Activated CD8-positive, alpha-beta memory T cell treated with anti-CD3 and anti-CD28 coated beads for 48 hours (primary cell): ENCODE results near the gene C1orf56.

Experiments used
- DNase-seq, 3 experiments: peaks; one replicate each; pipeline ENCODE4 v3.0.0-alpha.2; 2020; ENCODE audit warnings: low read depth in 2 of 3, low spot score in 2 of 3

Gene C1orf56, protein sequence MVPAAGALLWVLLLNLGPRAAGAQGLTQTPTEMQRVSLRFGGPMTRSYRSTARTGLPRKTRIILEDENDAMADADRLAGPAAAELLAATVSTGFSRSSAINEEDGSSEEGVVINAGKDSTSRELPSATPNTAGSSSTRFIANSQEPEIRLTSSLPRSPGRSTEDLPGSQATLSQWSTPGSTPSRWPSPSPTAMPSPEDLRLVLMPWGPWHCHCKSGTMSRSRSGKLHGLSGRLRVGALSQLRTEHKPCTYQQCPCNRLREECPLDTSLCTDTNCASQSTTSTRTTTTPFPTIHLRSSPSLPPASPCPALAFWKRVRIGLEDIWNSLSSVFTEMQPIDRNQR

DNA sequence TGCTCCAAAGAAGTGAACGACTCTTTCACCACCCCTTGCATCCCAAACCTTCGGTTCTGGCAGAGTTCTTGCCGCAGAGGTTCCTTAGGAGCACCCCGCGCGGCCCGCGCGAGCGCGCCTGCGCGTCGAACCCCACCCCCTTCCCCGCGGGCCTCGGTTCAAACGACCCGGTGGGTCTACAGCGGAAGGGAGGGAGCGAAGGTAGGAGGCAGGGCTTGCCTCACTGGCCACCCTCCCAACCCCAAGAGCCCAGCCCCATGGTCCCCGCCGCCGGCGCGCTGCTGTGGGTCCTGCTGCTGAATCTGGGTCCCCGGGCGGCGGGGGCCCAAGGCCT is at the start of gene C1orf56:
Gene C1orf56, plus strand, starts transcription at position 161 of the 334 bp plus-strand sequence. Its CDS starts 97 bp downstream, at position 258.
- no peak for DNase-seq

DNA sequence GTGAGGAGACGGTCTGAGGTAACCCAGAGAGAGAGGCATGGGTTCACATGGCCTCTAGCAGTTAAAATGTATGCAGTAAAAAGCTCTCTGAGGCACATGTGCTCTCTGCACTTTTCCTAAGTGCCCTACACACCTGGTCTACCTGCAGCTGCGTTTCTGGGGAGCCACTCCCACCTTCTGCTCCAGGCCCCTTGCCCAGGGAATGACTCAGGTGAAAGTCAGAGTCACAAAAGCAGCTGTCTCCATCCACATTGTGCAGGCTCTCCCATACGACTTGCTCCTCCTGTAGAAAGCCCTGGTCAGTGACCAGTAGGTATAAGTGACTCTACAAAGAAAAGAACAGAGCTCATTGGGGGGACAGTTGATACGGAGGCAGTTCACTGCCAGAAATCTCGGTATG is 49.6 kb upstream of the C1orf56 start:
- no peak for DNase-seq

DNA sequence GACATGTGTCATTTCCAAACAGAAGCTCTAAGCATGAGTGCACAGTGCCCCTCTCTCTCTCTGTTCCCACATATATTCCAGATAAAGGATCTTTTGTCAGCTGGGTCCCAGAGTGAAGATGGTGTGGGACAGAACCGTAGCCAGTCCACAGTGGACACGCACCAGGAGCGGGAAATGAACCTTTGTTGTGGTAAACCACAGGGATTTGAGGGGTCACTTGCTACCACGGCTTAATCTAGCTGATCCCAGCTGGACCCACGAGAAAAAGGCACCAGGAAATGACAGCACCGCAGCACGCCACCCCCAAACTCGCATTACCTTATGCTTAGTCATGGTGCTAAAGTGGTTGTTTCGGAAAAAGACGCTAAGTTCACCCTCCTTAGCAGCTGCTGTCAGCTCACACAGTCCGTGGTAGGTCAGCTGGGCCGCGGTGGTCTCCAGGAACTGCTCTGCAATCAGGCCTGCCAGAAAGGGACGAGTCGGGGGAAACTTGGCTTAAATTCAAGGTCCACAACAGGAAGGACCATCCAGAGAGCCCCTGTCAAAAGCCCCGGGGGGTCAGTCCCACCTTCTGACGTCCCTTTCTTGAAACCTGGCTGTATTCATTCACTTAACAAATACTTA is 48.4 kb upstream of the C1orf56 start:
- no peak for DNase-seq

DNA sequence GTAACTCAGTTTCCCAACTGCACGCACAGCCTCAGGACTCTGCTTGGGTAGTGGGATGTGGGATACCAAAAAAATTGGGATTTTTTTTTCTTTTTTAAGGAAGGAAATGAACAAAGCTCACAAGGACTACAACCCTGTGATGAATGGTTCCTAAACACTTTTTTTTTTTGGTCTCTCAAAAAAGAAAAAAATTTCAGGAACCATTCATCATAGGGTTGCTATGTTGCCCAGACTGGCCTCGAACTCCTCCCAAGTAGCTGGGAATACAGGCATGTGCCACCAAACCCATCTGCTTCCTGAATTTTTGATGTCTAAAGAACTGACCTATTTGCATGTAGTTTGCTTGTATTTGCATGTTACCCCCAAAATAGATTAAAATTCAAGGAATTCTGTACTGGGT is 47.6 kb upstream of the C1orf56 start:
- DNase-seq: no peak

DNA sequence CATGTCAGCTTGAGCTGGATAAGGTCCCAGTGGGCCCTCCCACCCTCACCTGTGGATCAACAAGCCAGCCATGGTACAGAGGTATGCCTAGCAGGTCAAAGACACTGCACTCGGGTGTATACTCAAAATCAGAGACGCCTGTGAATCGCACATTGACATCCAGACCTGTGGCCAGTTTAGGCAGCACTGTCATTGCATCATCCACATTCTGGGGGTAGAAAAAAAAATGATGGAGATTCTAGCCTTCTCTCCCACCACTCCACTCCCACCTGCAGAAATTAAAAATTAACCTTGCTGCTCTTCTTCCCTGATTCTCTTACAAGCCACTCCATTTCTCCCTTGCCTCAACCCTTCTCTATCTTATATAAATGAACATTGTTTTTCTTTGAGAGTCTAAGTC is 47.1 kb upstream of the C1orf56 start:
- DNase-seq: no peak

DNA sequence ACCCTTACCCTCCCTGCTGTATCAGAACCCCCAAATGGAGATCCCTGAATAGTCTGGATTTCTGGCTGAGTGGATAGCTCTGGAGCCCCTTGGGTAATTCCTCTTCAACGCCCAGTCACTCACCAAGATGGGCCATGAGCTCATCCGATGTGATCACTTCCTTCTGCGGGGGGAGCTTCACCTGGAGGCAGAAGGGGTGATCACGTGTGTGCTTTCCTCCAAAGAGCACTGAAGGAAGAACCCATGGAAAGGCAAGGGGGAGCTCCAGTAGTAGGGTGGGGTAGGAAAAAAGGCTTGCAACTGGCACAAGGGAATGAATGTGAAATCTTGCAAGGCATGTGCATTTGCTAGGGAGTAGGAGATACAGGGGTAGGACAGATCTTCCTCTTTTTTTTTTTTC is 45.9 kb upstream of the C1orf56 start:
- no peak for DNase-seq

DNA sequence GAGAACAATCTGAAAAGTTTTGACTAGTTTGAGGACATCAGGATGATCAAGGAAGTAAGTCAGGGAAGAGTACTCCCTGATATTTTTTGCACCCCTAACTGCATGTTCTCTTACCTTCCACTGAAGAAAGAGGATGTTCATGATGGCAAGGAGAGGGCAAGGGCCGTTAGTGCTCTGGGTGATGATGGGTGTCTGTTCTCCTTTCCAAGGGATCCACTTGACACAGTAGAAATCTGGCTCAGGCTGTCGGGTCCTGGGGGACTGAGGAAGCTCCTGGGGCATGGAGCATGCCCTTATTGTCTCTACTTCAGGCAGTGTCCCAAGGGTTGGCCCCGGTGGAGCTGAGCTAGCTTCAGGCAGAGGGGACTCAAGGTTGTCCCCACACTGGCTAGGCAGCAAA is 45.5 kb upstream of the C1orf56 start:
- no peak for DNase-seq

DNA sequence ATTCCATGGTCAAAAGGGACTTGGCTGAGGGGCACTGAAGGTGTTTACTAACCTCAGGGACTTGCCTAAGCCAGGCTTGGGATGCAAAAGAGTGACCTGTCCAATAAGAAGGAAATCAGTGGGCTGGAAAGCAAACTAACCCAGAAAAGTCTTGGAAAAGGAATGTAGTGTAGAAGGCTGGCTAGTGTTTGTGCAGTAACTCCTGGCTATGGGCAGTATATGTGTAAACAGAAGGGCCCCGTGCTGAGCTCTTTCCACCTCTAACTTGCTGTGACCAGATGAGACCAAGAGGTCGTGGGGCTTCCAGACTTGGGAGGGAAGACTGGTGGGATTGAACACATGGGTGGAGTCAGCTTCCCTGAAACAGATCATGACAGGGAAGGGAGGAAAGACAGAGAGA is 44.9 kb upstream of the C1orf56 start:
- DNase-seq: no peak

DNA sequence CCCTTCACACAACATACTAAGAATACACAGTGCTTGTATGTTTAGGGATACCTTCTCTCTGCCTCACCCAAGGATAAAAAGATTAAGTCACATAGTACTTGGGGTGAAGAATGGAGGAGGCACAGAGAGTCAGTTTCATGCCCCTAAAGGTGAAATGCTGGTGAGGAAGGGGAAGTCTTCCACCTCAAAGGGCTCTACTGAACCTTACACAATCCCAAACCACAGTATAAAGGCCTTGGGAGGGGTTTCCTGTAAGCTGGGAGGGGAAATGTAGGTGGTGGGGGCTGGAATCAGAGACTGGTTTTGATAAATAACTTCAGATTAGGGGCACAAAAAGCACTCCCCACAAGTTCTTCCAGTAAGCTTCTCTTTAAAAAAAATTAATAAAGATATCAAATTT is 44.4 kb upstream of the C1orf56 start:
- DNase-seq: no peak

DNA sequence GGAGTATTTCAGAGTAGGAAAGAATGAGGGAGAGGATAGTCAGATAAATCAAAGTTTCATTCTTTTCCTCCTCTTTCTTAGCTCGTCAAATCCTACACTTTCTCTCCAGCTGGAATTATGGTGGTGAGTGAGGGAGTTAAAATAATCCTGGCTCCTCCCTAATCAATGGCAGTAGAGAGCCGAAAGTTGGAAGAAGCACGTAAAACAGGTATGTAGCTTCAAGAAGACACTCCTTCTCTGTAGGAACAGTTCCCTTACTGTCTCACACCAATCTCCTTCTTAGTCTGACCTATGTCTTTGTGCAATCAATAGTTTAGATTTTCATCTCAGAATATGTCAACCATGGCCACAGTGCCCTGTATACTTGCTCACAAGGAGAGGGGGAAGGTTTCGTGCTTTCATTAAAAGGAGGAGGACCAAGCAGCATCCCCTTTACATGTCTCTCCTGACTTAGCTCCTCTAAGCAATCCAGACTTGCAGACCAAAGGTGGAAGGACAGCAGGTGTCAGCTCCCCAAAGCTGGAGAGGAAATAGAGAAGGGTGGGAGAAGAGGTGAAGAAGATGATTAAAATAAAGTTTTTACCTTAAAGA is 41.7 kb upstream of the C1orf56 start:
- no peak for DNase-seq

DNA sequence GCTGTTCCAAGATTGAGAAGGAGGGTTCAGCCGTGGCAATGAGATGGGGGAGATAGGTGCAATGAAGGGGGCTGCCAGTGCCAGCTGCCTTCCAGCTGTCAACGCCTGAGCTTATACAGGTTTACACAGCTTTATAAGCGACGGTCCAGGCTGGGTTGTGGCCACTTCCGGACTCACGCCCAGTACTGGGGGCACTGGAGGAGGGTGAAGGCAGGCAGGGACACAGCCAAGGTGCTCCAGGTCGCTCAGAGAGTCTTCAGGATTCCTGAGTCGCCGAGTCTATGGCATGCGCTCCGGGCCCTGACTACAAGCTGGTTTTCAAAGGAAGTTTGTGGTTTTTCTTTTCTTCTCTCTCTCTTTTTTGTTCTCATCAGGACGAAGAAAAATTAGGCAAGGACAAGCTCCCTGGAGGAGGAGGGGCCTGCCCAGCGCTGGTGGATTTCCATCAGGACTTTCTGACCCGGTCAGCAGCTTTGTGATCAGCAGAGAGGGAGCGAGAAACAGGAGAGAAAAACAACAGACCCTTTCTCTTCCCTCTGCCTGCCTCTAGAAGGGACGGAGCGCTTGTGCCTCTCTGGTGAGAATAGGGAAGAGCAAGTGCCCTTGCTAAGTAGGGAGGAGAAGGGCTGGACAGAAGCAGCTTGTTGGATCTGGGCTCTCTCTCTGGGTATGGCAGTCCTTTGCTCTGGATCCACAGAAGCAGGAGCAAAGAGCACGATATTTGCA is 41.1 kb upstream of the C1orf56 start, which contains the start of gene MINDY1:
Gene MINDY1, minus strand, starts transcription at position 576 of the 726 bp plus-strand sequence. CDS start 4,285 bp downstream, outside the sequence.
- DNase-seq: no peak

DNA sequence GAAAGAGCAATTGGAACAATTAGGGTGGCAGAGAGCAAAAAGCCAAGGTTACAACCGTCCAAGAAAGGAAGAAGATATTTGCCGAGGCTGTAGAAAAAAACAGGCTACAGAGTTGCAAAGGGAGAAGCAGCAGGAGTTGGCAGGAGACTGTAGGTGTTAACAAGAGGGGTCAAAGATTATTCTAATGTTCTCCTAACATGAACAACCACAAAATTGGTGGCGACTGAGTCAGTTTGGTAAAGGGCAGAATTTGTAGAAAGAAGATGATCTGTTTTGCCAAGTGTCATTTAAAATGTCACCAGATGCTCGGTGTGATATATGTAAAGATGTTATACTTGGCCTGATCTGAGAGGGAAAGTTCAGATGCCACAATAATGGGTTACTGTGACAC is 39.7 kb upstream of the C1orf56 start:
- DNase-seq: no peak

DNA sequence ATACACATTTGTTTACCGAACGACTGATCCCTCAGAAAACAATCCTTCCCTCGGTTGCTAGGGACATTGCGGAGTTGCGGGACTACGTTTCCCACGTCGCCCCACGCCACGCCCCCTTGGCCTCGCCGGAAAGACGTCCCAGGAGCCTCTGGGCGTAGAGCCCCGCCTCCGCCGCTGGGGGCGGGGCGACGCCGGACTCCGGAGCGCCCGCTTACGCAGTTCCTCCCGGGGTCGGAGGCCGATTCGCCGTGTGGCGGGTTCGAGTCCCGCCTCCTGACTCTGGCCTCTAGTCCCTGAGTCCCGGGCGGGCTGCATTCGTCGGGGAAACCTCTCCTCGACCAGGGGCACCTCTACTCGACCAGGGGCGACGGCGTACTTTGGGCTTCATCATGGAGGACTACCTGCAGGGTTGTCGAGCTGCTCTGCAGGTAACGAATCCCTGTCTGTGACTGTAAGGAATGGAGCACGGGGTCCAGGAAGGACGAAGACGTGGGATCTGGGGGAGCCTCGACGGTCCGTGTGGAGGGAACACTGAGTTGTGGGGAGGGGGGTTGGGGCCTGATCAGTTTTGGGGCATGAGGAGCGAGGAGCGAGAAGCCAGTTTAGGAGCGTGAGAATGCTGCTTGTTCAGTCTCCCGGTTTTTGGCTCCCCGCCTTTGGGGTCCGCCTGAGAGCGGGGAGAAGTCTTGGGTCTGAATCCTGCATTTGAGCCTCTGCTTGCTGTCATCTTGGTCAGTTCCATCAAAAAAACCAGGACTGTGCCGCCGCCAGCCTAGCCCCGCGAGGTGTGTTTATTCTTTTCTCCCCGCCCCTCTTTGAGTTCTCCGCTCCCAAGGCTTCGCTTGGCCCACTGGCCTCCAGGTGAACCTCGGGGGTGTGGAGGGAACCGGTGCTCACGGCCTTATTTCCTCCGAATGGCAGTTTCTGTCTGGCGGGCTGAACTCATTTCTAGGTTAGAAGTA is 39.0 kb upstream of the C1orf56 start, which contains the start of gene PRUNE1:
Gene PRUNE1, plus strand, starts transcription at position 206 of the 962 bp plus-strand sequence. Its CDS starts 184 bp downstream, at position 390.
- peak; percentile 87 to 95 (median 92) for DNase-seq

DNA sequence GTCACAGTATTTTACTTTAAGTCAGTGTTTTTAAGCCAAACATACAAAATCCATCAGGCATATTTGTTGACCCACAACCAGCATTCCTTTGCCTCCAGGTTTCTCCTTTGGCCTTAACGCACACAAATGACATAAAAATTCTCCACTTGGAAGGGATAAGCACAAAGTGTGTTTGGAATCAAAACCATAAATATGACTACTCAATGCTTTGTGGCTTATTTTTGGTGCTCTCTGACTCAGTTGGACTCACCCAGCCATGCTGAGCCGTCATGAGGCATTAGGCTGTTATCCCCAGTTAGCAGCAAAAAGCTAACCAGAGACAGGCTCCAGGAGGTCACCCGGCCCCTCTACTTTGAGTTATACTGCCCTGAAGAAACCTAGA is 38.4 kb upstream of the C1orf56 start:
- DNase-seq: no peak

DNA sequence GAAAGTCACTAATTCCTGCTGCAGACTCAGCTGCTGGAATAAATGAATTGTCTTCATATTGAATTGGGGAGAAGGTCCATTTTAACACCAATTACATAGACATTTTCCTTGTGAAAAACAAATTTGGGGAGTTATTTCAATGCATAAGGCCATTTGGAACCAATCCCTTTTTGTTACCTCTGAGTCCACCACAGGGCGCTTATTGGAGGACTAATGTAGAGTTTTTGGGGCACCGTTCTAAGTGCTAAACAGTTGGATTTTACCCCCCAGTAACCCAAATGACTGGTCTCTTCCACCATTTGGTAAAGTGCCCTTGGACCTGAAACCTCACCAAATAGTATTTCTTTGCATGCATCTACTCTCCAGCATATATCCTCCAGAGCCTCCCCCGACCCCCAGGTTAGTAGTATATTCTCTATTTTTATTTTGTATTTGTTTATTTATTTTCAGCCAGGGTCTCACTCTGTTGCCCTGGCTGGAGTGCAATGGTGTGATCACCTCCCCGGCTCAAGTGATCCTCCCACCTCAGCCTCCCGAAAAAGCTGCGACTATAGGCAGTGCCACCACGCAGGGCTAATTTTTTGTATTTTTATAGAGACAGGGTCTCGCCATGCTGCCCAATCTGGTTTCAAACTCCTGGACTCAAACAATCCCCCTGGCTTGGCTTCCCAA is 37.7 kb upstream of the C1orf56 start:
- DNase-seq: no peak

DNA sequence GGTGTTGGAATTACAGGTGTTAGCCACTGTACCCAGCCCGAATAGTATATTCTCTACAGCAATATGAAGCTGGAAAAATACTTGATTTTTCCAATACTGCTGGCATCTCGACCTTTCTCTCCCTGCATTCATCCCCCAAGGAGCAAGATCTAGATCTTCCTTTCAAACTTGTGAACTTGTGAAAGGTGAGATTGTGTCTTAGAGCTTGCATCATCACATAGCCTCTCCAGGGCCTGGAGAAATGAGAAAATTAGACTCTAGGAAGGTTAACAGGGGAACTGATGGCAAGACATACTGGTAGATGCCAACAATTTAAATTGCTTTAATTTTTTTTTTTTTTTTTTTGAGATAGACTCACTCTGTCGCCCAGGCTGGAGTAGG is 37.2 kb upstream of the C1orf56 start:
- DNase-seq: no peak

DNA sequence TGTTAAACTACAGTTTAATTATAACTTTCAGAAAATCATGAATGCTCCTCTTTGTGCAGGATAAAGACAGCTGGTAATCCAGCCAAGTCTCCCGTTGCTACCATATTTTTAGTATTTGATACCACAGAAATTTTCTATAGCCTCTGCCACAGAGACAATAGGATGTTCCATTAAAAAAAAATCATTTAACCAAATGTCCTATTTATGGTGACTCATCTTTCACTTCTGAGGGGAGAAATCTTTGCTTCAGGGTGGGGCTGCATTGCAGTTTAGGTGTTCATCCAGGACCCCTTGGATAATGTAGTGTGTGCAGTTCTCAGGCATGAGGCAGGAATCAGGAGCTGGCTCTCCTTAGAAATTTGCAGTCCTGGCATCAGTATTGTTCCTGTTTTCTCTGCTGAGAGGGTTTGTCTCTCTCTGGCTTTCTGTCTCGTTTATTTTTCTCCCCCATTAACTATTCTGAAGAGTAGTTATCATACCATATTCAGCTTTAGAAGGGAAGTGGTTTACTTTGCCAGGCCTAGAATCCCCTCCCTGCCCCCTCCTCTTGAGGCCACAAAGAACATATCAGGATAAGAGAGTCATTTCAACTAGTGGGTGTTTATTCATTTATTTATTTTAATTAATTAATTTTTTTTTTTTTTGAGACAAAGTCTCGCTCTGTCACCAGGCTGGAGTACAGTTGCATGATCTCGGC is 36.2 kb upstream of the C1orf56 start:
- no peak for DNase-seq

DNA sequence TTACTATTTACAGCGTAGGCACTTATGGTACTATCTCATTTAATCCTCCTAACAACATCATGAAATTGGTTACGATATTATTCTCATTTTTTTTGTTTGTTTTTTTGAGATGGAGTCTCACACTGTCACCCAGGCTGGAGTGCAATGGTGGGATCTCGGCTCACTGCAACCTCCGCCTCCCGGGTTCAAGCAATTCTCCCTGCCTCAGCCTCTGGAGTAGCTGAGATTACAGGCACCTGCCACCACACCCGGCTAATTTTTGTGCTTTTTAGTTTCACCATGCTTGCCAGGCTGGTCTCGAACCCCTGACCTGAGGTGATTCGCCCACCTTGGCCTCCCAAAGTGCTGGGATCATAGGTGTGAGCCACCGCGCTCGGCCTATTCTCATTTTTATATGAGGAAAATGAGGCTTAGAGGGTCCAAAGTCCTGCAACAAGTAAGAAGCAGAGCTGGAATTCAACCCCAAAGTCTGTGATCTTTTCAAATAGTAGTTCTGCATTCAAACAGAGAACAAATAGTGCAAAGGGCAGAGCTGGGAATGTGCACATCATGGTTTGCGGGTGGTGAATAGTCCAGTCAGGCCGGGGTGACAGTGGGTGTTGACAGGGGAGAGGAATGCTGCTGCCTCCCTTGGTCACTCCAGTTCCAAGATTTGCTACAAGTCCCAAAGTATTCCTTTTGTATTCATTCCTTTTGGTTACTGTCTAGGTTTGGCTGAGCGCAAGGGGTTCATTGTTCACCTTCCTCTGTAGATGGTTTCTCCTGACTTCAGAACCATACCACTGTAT is 34.7 kb upstream of the C1orf56 start:
- DNase-seq: no peak

DNA sequence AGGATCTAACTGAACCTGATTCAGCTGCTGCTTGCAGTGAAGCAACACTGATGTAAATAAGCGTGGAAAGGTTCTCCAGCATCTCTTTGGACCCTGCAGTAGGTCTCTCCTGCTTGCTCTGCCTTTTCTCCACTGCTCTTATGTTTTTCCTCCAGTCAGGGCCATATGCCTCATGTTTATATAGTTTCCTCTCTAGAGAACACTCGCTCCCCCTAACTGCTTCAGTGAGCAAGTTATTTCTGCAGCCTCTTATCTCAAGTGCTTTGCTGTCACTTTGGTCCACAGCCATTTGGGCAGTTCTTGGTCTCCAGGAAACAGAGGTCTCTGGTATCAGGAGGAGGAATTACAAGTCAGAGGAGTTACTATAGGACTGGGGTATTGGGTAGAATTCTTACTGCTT is 34.0 kb upstream of the C1orf56 start:
- no peak for DNase-seq
